ENCODE data around the gene PTPRG.

GRCh38 chr3:62119139-62119538 is 557.8 kb downstream of the PTPRG start:
- TF ChIP-seq, protein P1, sequence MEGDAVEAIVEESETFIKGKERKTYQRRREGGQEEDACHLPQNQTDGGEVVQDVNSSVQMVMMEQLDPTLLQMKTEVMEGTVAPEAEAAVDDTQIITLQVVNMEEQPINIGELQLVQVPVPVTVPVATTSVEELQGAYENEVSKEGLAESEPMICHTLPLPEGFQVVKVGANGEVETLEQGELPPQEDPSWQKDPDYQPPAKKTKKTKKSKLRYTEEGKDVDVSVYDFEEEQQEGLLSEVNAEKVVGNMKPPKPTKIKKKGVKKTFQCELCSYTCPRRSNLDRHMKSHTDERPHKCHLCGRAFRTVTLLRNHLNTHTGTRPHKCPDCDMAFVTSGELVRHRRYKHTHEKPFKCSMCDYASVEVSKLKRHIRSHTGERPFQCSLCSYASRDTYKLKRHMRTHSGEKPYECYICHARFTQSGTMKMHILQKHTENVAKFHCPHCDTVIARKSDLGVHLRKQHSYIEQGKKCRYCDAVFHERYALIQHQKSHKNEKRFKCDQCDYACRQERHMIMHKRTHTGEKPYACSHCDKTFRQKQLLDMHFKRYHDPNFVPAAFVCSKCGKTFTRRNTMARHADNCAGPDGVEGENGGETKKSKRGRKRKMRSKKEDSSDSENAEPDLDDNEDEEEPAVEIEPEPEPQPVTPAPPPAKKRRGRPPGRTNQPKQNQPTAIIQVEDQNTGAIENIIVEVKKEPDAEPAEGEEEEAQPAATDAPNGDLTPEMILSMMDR (IDR thresholded peaks at IDR 0.05): no peak
- no peak for TF ChIP-seq POLR2A (IDR thresholded peaks at IDR 0.05)
